HepG2 (cell line): Measurements from ENCODE around the gene EIF4E1B. TPM values are rescaled to one million over a fixed set of nuclear protein-coding genes. Genes with fewer than 3 reads are reported as not detected.
"Not testable (repeated sequence)": the region's sequence is repeated elsewhere in the genome, so short reads cannot be mapped to it uniquely, and the experiment has no call there.

Experiments
- NONO ChIP-seq, 2 experiments: fragments of 450-650 bp in 1 of 2; sonication (generic) in 1 of 2; formaldehyde crosslinking in 1 of 2; IDR thresholded peaks in 1 of 2; conservative IDR thresholded peaks in 1 of 2; 2 replicates each; pipeline versions ENCODE4 v1.6.1 to v1.8.0; 2017 to 2022; ENCODE audit warnings: mild to moderate bottlenecking in 1 of 2, missing genetic modification reagents in 1 of 2, moderate library complexity in 1 of 2
- SKIL ChIP-seq: sonication (generic); formaldehyde crosslinking; IDR thresholded peaks from 2 replicates; pipeline ENCODE4 v1.8.0; 2022; ENCODE audit warnings: missing genetic modification reagents, mild to moderate bottlenecking, moderate library complexity, borderline replicate concordance
- TRIM22 ChIP-seq: fragments of 450-650 bp; IDR thresholded peaks from 2 replicates; pipeline ENCODE4 v1.6.1; 2017
- ZBTB40 ChIP-seq, 2 experiments: fragments of 450-650 bp in 1 of 2; sonication (generic) in 1 of 2; formaldehyde crosslinking in 1 of 2; IDR thresholded peaks; 2 replicates each; pipeline versions ENCODE4 v1.6.1 to v1.8.0; 2016 to 2022; ENCODE audit warnings: antibody characterized with exemption in 1 of 2, mild to moderate bottlenecking in 1 of 2, missing genetic modification reagents in 1 of 2
- ZNF318 ChIP-seq: sonication (generic); formaldehyde crosslinking; IDR thresholded peaks from 2 replicates; pipeline ENCODE4 v1.4.0; 2020; ENCODE audit warnings: mild to moderate bottlenecking, missing genetic modification reagents
- ZNF589 ChIP-seq: sonication (generic); formaldehyde crosslinking; conservative IDR thresholded peaks from 2 replicates; pipeline ENCODE4 v1.8.0; 2022; ENCODE audit warnings: mild to moderate bottlenecking, moderate library complexity, missing genetic modification reagents
- polyA plus RNA-seq, 8 experiments: library from polyadenylated mRNA; depleted of rRNA in 3 of 8; stranded (reverse) in 7 of 8; unstranded in 1 of 8; fragments of >200 nt; fragmentation: Illumina TruSeq in 4 of 8; extraction: Trizol in 4 of 8; gene quantifications; 2 replicates each; pipeline versions ENCODE4 v1.2.1 to v1.2.3, GENCODE V29; 2011 to 2016; ENCODE audit warnings: low read depth in 4 of 8, missing spikeins in 1 of 8, mixed read lengths in 1 of 8; ENCODE audit not compliant: insufficient read depth in 1 of 8
- total RNA-seq, 5 experiments: library from RNA; depleted of rRNA; stranded (reverse); fragments of >200 nt; fragmentation: Illumina TruSeq; extraction: Trizol; gene quantifications; 2 replicates each; pipeline ENCODE4 v1.2.3, GENCODE V29; 2016; ENCODE audit warnings: low read depth in 1 of 5

EIF4E1B gene
- total and polyA plus RNA-seq, 2 of the 13 experiments (the other 11 are each of a cell fraction or from before 2014, with no cell fraction given) = not detected

- TF ChIP-seq ZNF318 (CRISPR knock-in tag) = 0 out of 2 replicates have a peak, but pooled peaks have one; percentile 71
- TF ChIP-seq NONO (IDR thresholded peaks at IDR 0.05) = peak; percentile 99
- TF ChIP-seq NONO (CRISPR knock-in tag; conservative IDR thresholded peaks at IDR 0.05) = 0 out of 2 replicates have a peak, but pooled peaks have one; percentile 27
- peak; percentile 57; the same call in 1 of the 2 replicates for TF ChIP-seq ZNF589 (CRISPR knock-in tag)
- peak; percentile 15; the same call in 1 of the 2 replicates for TF ChIP-seq ZBTB40 (IDR thresholded peaks at IDR 0.05)
- not testable (repeated sequence) for TF ChIP-seq ZBTB40 (CRISPR knock-in tag; IDR thresholded peaks at IDR 0.05)
- peak; percentile 41; the same call in 1 of the 2 replicates for TF ChIP-seq SKIL (CRISPR knock-in tag)
- TF ChIP-seq TRIM22 = peak; percentile 96; the same call in 1 of the 2 replicates
- TF ChIP-seq, all 625 proteins: peak for 20; not testable (repeated sequence) for 605
Measured at GRCh38 chr5:176591667-176592066, 38.8 kb upstream of the EIF4E1B start (continued).
